ENCODE results near the gene ARL8B. TPM values are rescaled to one million over a fixed set of nuclear protein-coding genes. Genes with fewer than 3 reads are reported as not detected.
"Not testable (repeated sequence)": the region's sequence is repeated elsewhere in the genome, so short reads cannot be mapped to it uniquely, and the experiment has no call there.

The ARL8B gene
- polyA plus RNA-seq, 1 donor (not counting 4 experiments of a cell fraction or from before 2014, with no cell fraction given) = 102 TPM

DNA sequence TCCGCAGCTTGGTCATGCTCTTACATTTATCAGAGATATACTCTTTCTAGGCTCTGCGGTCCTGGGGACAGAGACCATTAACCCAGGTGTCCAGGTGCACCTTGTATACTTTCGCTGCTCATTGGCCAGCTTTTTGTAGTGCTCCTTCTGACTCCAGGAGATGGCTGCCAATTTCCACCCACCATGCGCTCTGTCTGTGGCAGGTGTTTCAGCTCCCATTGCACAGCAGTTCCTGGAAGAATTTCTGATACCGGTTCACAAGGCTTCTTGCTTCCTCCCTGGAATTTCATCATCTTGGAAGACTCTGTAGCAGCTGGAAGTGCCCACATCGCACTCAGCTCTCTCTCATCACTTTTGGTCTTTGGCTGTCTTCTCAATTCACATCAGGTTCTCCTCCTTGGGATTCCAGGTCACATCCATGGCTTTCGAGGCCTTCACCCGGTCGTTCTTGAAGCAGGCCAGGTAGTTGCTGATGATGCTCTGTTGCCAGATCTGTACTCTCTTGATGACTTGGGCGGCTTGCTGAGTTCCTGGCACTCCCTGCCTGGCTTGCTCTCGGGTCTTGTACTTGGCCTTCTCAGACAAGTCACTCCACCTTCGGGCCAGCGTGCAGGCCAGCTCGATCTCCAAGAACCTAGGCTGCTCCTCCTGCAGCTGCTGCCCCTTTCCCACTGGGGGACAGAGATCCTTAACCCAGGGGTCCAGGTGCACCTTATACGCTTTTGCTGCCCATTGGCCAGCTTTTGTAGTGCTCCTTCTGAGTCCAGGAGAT is 41.1 kb upstream of the ARL8B start:
- H4K20me1 ChIP-seq (ENCODE audit: control insufficient read depth, extremely low read depth, insufficient read depth, low read length) = no peaks in the 10 kb centered on the region
- no peaks in the 10 kb centered on the region for H3K9me1 ChIP-seq (ENCODE audit: control insufficient read depth, extremely low read depth, insufficient read depth, low read length)
- no peak overlapping the region for H3K4me3 ChIP-seq (ENCODE audit: control insufficient read depth in 2 of 3, extremely low read depth in 1 of 3, insufficient read depth in 2 of 3, low read depth in 1 of 3, low read length in 3 of 3)
- H3K27ac ChIP-seq (ENCODE audit: control insufficient read depth, insufficient read depth, low read length) = no peak overlapping the region
- H3K36me3 ChIP-seq (ENCODE audit: control insufficient read depth in 2 of 2, extremely low read depth in 1 of 2, insufficient read depth in 2 of 2, low read length in 2 of 2) = no peaks in the 10 kb centered on the region
- no peaks in the 10 kb centered on the region for H3K27me3 ChIP-seq (ENCODE audit: control insufficient read depth, extremely low read depth, insufficient read depth, low read length)
- H3K9me3 ChIP-seq (ENCODE audit: control insufficient read depth, low read depth, low read length) = no peaks in the 10 kb centered on the region
- no peaks in the 10 kb centered on the region for H3K79me2 ChIP-seq (ENCODE audit: control insufficient read depth, insufficient read depth, low read length)
- no peak overlapping the region for H2AFZ ChIP-seq (ENCODE audit: control insufficient read depth, low read length)
- no peak overlapping the region for H3K9ac ChIP-seq (ENCODE audit: control insufficient read depth, extremely low read depth, insufficient read depth, low read length)
- H3K4me2 ChIP-seq (ENCODE audit: control insufficient read depth, extremely low read depth, insufficient read depth, low read depth, low read length) = no peak overlapping the region
- DNase-seq (ENCODE audit: low read depth, low spot score) (no peak), FAIRE-seq (no peak)
- dilution Hi-C loops (cut with MboI; ENCODE audit: extremely low pct_ligation_motif_present, low sequenced_read_pairs) = no loop called here
- TF ChIP-seq CTCF (optimal IDR thresholded peaks at IDR 0.05 in 1 of 3, IDR thresholded peaks at IDR 0.05 in 1 of 3, conservative IDR thresholded peaks at IDR 0.05 in 1 of 3; ENCODE audit: extremely low read depth in 1 of 3, insufficient read depth in 2 of 3, low read length in 3 of 3) (no peak), EZH2 (IDR thresholded peaks at IDR 0.05; ENCODE audit: low read length) (no peak)
- H3K4me1 ChIP-seq (ENCODE audit: control insufficient read depth, extremely low read depth, insufficient read depth, low read length) = no peaks in the 10 kb centered on the region

- H3K9me1 ChIP-seq (ENCODE audit: control insufficient read depth, extremely low read depth, insufficient read depth, low read length); DNase-seq (ENCODE audit: low read depth, low spot score); FAIRE-seq; H3K27ac ChIP-seq (ENCODE audit: control insufficient read depth, insufficient read depth, low read length); H3K4me2 ChIP-seq (ENCODE audit: control insufficient read depth, extremely low read depth, insufficient read depth, low read depth, low read length); H3K27me3 ChIP-seq (ENCODE audit: control insufficient read depth, extremely low read depth, insufficient read depth, low read length); H4K20me1 ChIP-seq (ENCODE audit: control insufficient read depth, extremely low read depth, insufficient read depth, low read length); H3K4me3 ChIP-seq (ENCODE audit: control insufficient read depth in 2 of 3, extremely low read depth in 1 of 3, insufficient read depth in 2 of 3, low read depth in 1 of 3, low read length in 3 of 3); H3K4me1 ChIP-seq (ENCODE audit: control insufficient read depth, extremely low read depth, insufficient read depth, low read length); H3K9ac ChIP-seq (ENCODE audit: control insufficient read depth, extremely low read depth, insufficient read depth, low read length); H3K36me3 ChIP-seq (ENCODE audit: control insufficient read depth in 2 of 2, extremely low read depth in 1 of 2, insufficient read depth in 2 of 2, low read length in 2 of 2); H3K9me3 ChIP-seq (ENCODE audit: control insufficient read depth, low read depth, low read length); dilution Hi-C loops (cut with MboI; ENCODE audit: extremely low pct_ligation_motif_present, low sequenced_read_pairs); H2AFZ ChIP-seq (ENCODE audit: control insufficient read depth, low read length); H3K79me2 ChIP-seq (ENCODE audit: control insufficient read depth, insufficient read depth, low read length): not testable (repeated sequence)
Observed at GRCh38 chr3:5081973-5082788, 39.9 kb upstream of the ARL8B start.

Measured in keratinocyte (primary cell).